Neural progenitor cell (in vitro differentiated cells): ENCODE results near the gene SYT1. TPM values are rescaled to one million over a fixed set of nuclear protein-coding genes. Genes with fewer than 3 reads are reported as not detected.
"Not testable (repeated sequence)": the region's sequence is repeated elsewhere in the genome, so short reads cannot be mapped to it uniquely, and the experiment has no call there.

Source experiments
- DNase-seq: peaks from one replicate; pipeline ENCODE4 v3.0.0-alpha.2; 2016; ENCODE audit warnings: low spot score
- H2AFZ ChIP-seq: fragments of 200-600 bp; sonication (generic); replicated peaks from 2 replicates; pipeline ENCODE4 v1.6.1; 2016; ENCODE audit warnings: antibody characterized with exemption
- H3F3A ChIP-seq: fragments of 200-600 bp; sonication (generic); 2 replicates; pipeline ENCODE4 v1.6.1; 2016; ENCODE audit warnings: antibody characterized with exemption, low read depth
- H3K27ac ChIP-seq: fragments of 200-600 bp; sonication (generic); 2 replicates; pipeline ENCODE4 v1.5.1; 2016; ENCODE audit warnings: mild to moderate bottlenecking
- H3K27me3 ChIP-seq: fragments of 200-600 bp; sonication (generic); 2 replicates; pipeline ENCODE4 v1.6.1; 2016; ENCODE audit warnings: mild to moderate bottlenecking, moderate library complexity
- H3K36me3 ChIP-seq: fragments of 200-600 bp; sonication (generic); 2 replicates; pipeline ENCODE4 v1.5.1; 2016
- H3K4me1 ChIP-seq: fragments of 200-600 bp; sonication (generic); 2 replicates; pipeline ENCODE4 v1.6.1; 2016; ENCODE audit warnings: mixed run types
- H3K4me2 ChIP-seq: fragments of 200-600 bp; sonication (generic); 2 replicates; pipeline ENCODE4 v1.6.1; 2016
- H3K4me3 ChIP-seq: fragments of 200-600 bp; sonication (generic); 2 replicates; pipeline ENCODE4 v1.5.1; 2016
- H3K79me2 ChIP-seq: fragments of 200-600 bp; sonication (generic); 2 replicates; pipeline ENCODE4 v1.6.1; 2016; ENCODE audit warnings: low read depth
- H3K9ac ChIP-seq: fragments of 200-600 bp; sonication (generic); 2 replicates; pipeline ENCODE4 v1.6.1; 2016
- H3K9me3 ChIP-seq: fragments of 200-600 bp; sonication (generic); 2 replicates; pipeline ENCODE4 v1.5.1; 2016; ENCODE audit warnings: low read depth
- H4K20me1 ChIP-seq: fragments of 200-600 bp; sonication (generic); 2 replicates; pipeline ENCODE4 v1.6.1; 2016; ENCODE audit warnings: low read depth
- H3K27ac Mint-ChIP-seq: 3 replicates; pipeline ENCODE4 v1.8.0; 2021; ENCODE audit warnings: mixed read lengths
- H3K27me3 Mint-ChIP-seq: 2 replicates; pipeline ENCODE4 v1.8.0; 2022; ENCODE audit warnings: low read depth, mild to moderate bottlenecking, inconsistent platforms, moderate library complexity, mixed read lengths; ENCODE audit not compliant: insufficient read depth
- H3K36me3 Mint-ChIP-seq: 3 replicates; pipeline ENCODE4 v1.8.0; 2021; ENCODE audit warnings: mixed read lengths
- H3K4me1 Mint-ChIP-seq: 3 replicates; pipeline ENCODE4 v1.8.0; 2021; ENCODE audit warnings: mixed read lengths
- H3K4me3 Mint-ChIP-seq: 3 replicates; pipeline ENCODE4 v1.8.0; 2021; ENCODE audit warnings: mild to moderate bottlenecking, moderate library complexity, mixed read lengths
- H3K9me3 Mint-ChIP-seq: 3 replicates; pipeline ENCODE4 v1.8.0; 2020; ENCODE audit warnings: mixed read lengths
- EZH2 ChIP-seq: fragments of 200-600 bp; sonication (generic); IDR thresholded peaks from 2 replicates; pipeline ENCODE4 v1.6.1; 2017; ENCODE audit warnings: antibody characterized with exemption, mild to moderate bottlenecking, moderate library complexity
- EZH2phosphoT487 ChIP-seq: fragments of 200-600 bp; sonication (generic); IDR thresholded peaks from 2 replicates; pipeline ENCODE4 v1.6.1; 2017; ENCODE audit warnings: antibody characterized with exemption
- total RNA-seq: library from RNA; depleted of rRNA; stranded (reverse); fragments of >200 nt; gene quantifications from 2 replicates; pipeline ENCODE4 v1.2.3, GENCODE V29; 2015; ENCODE audit warnings: low replicate concordance
- TF ChIP-seq, protein P1 (sequence below): fragments of 200-600 bp; sonication (generic); IDR thresholded peaks from 2 replicates; pipeline ENCODE4 v1.5.1; 2017; ENCODE audit warnings: antibody characterized with exemption, mild to moderate bottlenecking

Gene SYT1
- total RNA-seq, 1 donor from 2014 or later = 36.9 TPM

DNA sequence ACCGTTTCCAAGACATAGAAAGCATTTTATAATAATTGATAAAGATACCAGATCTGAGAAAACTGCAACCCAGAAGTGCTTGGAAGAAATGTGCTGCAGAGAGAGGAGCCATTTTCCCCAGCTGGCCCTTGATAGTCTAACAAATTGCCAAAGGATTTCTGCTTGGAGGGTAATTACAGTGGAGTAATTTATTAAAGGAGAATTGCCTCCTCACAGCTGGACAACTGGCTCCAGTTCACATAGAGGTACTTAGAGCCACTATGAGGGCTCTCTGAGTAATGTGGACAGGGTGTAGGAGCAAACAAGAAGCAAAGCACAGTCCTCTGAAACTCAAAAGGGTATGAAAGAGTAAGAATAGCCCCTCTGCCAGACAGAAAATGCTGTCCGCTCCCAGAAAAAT is 335.6 kb downstream of the SYT1 start:
- Histone ChIP-seq H3K4me1 (peaks cover 23% of the 10 kb centered on the region), H3K4me2 (no peak overlapping the region), H3K27ac (no peak overlapping the region), H3K36me3 (no peaks in the 10 kb centered on the region), H3K9me3 (no peaks in the 10 kb centered on the region), H3K79me2 (no peaks in the 10 kb centered on the region), H4K20me1 (no peaks in the 10 kb centered on the region), H3K27me3 (no peaks in the 10 kb centered on the region), H2AFZ (no peak overlapping the region), H3K9ac (no peak overlapping the region), H3K4me3 (no peak overlapping the region), H3F3A (no peaks in the 10 kb centered on the region)
- no peaks in the 10 kb centered on the region for H3K36me3 Mint-ChIP-seq
- peaks cover 12% of the 10 kb centered on the region for H3K4me1 Mint-ChIP-seq
- no peak overlapping the region for H3K27ac Mint-ChIP-seq
- peak; percentile 4 for DNase-seq
- no peak overlapping the region for H3K4me3 Mint-ChIP-seq
- TF ChIP-seq, protein P1, sequence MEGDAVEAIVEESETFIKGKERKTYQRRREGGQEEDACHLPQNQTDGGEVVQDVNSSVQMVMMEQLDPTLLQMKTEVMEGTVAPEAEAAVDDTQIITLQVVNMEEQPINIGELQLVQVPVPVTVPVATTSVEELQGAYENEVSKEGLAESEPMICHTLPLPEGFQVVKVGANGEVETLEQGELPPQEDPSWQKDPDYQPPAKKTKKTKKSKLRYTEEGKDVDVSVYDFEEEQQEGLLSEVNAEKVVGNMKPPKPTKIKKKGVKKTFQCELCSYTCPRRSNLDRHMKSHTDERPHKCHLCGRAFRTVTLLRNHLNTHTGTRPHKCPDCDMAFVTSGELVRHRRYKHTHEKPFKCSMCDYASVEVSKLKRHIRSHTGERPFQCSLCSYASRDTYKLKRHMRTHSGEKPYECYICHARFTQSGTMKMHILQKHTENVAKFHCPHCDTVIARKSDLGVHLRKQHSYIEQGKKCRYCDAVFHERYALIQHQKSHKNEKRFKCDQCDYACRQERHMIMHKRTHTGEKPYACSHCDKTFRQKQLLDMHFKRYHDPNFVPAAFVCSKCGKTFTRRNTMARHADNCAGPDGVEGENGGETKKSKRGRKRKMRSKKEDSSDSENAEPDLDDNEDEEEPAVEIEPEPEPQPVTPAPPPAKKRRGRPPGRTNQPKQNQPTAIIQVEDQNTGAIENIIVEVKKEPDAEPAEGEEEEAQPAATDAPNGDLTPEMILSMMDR = no peak
- TF ChIP-seq EZH2 = no peak
- no peak for TF ChIP-seq EZH2phosphoT487
- no peaks in the 10 kb centered on the region for H3K9me3 Mint-ChIP-seq
- H3K27me3 Mint-ChIP-seq = no peaks in the 10 kb centered on the region

- Histone ChIP-seq H3K79me2 (no peaks in the 10 kb centered on the region), H3K4me2 (no peak overlapping the region), H3K4me3 (no peak overlapping the region), H3K9ac (no peak overlapping the region), H3K4me1 (peaks cover 19% of the 10 kb centered on the region), H3K27ac (no peak overlapping the region), H3K9me3 (no peaks in the 10 kb centered on the region), H3F3A (no peaks in the 10 kb centered on the region), H3K27me3 (no peaks in the 10 kb centered on the region), H4K20me1 (no peaks in the 10 kb centered on the region), H2AFZ (no peak overlapping the region), H3K36me3 (no peaks in the 10 kb centered on the region)
- Mint-ChIP-seq H3K4me3 (no peak overlapping the region), H3K27ac (no peak overlapping the region), H3K36me3 (no peaks in the 10 kb centered on the region), H3K27me3 (no peaks in the 10 kb centered on the region), H3K4me1 (peaks cover 8% of the 10 kb centered on the region), H3K9me3 (no peaks in the 10 kb centered on the region)
- TF ChIP-seq EZH2phosphoT487 = no peak
- no peak for DNase-seq
Measured at GRCh38 chr12:79203058-79203647, 338.6 kb downstream of the SYT1 start.

DNA sequence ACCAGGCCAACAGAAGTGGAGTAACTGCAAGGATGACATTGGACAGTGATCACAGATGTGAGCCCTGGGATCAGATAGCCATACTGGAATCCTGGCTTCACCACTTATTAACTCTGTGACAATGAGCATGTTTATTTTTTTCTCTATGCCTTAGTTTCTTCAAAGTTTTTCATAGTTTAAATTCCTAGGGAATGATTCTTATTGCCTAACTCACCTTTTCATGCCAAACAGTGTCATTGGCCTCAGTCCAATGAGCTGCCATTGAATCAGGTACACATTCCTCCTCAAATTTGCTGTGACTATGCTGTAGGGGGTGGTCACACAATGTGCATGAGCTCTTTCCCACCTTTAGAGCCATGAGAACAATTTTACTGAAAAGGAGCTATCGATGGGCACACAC is 342.3 kb downstream of the SYT1 start:
- Histone ChIP-seq H3K79me2 (no peaks in the 10 kb centered on the region), H3K9me3 (peaks cover 9% of the 10 kb centered on the region), H4K20me1 (no peaks in the 10 kb centered on the region), H3K27me3 (no peaks in the 10 kb centered on the region), H3K4me1 (no peaks in the 10 kb centered on the region), H3K9ac (no peak overlapping the region), H3K4me2 (no peak overlapping the region), H2AFZ (no peak overlapping the region), H3K27ac (no peak overlapping the region), H3F3A (no peaks in the 10 kb centered on the region), H3K4me3 (no peak overlapping the region), H3K36me3 (no peaks in the 10 kb centered on the region)
- DNase-seq = no peak
- Mint-ChIP-seq H3K4me1 (no peaks in the 10 kb centered on the region), H3K27ac (no peak overlapping the region), H3K36me3 (no peaks in the 10 kb centered on the region), H3K9me3 (peaks cover 5% of the 10 kb centered on the region), H3K27me3 (no peaks in the 10 kb centered on the region), H3K4me3 (no peak overlapping the region)
- TF ChIP-seq, protein P1 = no peak
- TF ChIP-seq EZH2 (no peak), EZH2phosphoT487 (no peak)

DNA sequence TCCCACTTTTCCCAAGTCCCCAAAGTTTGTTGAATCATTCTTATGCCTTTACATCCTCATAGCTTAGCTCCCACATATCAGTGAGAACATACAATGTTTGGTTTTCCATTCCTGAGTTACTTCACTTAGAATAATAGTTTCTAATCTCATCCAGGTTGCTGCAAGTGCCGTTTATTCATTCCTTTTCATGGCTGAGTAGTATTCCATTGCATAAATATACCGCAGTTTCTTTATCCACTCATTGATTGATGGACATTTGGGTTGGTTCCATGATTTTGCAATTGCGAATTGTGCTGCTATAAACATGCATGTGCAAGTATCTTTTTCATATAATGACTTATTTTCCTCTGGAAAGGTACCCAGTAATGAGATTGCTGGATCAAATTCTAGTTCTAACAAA is 345.8 kb downstream of the SYT1 start:
- not testable (repeated sequence) for H3K9me3 Mint-ChIP-seq, H3K27ac Mint-ChIP-seq, H3K27ac ChIP-seq, H3K27me3 Mint-ChIP-seq, H3K27me3 ChIP-seq, H2AFZ ChIP-seq, H3K4me2 ChIP-seq, H3K4me1 ChIP-seq, H3K9ac ChIP-seq, H3F3A ChIP-seq, H4K20me1 ChIP-seq, H3K4me3 Mint-ChIP-seq, H3K4me3 ChIP-seq, H3K4me1 Mint-ChIP-seq, H3K79me2 ChIP-seq, H3K36me3 Mint-ChIP-seq, DNase-seq, H3K9me3 ChIP-seq, H3K36me3 ChIP-seq
